GM18498 (cell line): ENCODE results near the gene CPB2.

ENCODE experiments used
- ATAC-seq: cut with Tn5 transposase; IDR thresholded peaks from one replicate; pipeline ENCODE4 v1.9.1; 2021; ENCODE audit warnings: mild to moderate bottlenecking, moderate library complexity; ENCODE audit not compliant: unreplicated experiment

CPB2 gene, protein sequence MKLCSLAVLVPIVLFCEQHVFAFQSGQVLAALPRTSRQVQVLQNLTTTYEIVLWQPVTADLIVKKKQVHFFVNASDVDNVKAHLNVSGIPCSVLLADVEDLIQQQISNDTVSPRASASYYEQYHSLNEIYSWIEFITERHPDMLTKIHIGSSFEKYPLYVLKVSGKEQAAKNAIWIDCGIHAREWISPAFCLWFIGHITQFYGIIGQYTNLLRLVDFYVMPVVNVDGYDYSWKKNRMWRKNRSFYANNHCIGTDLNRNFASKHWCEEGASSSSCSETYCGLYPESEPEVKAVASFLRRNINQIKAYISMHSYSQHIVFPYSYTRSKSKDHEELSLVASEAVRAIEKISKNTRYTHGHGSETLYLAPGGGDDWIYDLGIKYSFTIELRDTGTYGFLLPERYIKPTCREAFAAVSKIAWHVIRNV

GRCh38 chr13:46104868-46105267 is at the start of gene CPB2:
TSS of gene CPB2 (minus strand) at chr13:46105033. CDS start at chr13:46105009, 24 bp downstream.
- ATAC-seq = no peak

DNA sequence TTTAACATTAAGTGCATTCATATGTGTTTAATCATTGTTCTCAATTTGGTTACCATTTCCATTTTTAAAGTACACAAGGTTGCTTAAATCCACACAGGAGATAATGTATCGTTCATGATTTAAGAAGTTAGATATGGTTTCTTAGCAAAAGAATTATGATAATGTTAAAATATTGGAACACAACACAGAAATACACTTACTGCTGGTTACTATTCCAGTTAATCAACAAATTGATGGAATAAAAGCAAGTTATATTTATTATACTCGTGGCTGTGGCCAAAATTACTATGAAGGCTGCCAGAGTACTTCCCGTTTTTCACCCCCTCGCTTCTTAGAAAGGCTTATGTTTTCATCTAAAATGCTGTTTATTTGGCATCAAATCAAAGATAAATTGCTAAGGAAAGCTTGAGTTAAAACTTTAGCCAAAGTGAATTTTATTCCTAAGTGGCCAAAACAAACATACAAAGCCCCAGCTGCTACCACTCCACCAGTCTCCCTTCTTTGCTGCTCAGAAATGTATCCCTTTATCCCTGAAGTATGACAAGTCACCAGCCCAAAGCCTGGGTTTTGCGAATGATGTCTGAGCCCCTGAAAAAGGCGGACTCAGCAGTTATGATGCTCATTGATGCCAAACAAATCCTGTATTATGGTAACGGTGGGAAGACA is 49.4 kb upstream of the CPB2 start:
- no peak for ATAC-seq

DNA sequence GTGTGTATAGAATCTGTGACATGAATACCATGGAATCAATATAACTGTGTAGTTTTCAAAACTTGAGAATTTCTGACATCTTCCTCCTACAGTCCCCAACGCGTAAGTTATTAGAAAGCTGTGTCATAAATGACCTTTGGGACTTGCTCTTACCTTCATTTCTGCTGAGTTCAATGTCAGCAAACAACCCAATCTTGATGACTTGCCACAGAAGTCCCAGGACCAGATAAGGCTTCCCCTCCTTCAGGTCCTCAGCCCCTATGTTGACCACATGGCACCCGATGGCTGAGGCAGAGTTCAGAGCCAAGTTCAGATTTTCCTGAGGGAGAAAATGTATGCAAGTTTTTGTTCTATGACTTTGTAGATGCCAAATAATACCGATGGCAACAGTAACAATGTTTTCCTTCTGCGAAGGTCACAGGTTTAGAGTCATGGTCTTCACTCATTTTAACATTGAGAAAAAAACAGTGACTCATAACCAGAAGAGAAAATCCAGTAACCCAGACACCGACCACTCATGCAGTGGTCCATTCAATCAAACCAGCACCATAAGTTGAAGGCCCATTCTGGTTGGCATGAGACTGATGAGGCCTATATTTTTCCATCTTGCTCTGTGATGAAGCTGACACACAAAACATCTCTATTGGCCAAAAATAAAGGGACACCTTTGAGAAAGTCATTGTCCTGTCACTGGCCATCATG is 47.9 kb upstream of the CPB2 start:
- no peak for ATAC-seq

DNA sequence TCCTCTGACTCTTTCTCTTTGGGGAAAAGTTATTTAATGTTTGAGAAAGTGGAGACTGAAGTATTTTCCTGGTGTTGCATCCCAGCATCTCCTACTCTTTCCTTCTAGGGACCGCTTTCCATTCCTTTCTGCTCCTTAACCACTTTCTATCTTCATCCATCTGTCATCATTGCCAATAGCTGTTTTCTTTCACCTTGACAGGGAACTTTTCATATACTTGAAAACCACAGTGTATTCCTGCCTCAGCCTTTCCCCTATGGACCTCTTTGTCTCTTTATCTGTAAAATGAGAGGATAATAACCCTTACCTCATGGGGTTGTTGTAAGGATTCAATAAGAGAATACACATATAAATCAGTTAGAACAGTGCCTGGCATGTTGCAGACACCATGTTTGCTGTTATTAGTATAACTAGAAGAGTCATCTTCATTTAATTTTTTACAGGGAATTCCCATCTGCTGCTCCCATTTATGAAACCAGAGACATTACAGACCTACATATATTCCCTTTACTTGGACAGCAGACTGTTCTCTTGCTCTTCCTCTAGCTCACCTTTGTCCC is 45.4 kb upstream of the CPB2 start:
- ATAC-seq = no peak

- ATAC-seq = no peak
Observed at GRCh38 chr13:46149272-46150133, 44.7 kb upstream of the CPB2 start.

GRCh38 chr13:46146898-46147297 is 42.1 kb upstream of the CPB2 start:
- ATAC-seq = no peak

GRCh38 chr13:46145950-46146349 is 41.1 kb upstream of the CPB2 start:
- no peak for ATAC-seq

DNA sequence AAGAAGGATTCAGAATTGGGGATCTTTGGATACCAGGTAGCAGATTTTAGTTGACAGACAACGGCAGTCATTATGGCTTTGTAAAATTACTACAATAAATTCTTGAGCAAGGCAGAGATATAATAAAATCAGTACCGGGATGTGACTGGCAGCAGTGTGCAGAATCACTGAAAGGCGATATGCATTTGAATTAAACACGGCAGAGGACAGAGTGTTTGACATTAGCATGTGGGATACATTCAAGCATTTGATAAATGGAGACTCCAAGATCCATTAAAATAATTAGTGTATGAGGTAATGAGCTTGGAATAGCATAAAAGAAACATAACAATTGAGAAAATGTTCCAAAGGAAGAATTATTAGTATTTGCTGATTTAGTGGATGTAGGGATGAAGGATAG is 40.3 kb upstream of the CPB2 start:
- no peak for ATAC-seq

DNA sequence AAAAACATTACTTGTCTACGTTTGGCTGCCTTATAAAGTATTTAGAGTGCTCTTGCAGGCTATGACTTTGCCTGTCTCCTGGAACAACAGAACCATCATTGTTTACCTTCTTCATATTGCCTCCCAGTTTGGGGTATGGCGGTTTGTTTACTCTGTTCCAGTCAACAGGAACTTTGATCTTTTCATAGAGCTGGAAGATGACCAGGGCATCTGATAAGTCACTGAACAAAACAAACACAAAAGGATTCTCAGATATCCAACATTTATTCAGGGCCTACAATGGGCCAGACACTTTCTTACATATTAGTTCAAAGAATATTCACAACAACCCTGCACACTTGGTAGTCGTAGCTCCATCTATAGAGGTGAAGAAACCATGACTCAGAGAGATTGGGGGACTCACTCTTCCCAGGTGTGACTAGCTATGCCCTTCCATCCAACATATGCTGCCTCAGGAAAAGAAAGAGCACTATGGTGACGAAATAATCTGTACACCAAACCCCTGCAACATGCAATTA is 38.4 kb upstream of the CPB2 start:
- no peak for ATAC-seq

DNA sequence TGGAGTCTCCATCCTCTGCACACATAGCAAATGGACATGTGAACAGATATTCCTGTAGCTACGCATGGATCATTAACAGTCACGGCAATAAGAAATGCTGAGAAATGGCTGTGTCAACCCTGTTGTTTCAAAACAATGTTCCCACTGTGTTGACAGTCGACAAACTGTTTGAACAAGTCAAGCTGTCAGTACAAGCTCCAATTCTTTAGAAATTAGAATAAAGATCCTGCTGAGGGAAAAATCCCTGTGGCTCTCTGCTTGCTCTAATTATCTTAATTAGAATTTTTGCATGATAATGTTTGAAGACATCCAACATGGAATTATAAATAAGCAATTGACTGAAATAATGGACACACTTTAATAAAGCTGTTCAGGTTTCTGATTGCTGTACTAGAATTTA is 37.9 kb upstream of the CPB2 start:
- no peak for ATAC-seq

DNA sequence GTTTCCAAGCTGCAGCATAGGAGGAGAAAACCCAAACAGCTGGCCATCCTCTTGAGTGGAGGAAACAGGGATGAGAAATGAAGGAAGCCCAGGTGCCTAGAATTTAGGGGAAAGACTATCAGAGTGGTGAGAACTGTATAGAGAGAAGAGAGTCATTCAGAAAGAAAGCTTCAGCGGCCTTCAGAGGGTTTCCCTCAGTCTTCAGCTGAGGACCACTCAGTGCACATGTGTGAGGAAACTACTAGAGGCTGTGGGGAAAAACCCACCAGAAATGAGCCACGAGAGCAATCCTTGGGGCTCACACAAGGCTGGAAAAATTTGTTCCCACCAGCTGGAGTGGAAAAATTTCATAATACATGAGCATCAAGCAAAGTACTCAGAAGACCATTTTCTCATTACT is 35.2 kb upstream of the CPB2 start:
- no peak for ATAC-seq

DNA sequence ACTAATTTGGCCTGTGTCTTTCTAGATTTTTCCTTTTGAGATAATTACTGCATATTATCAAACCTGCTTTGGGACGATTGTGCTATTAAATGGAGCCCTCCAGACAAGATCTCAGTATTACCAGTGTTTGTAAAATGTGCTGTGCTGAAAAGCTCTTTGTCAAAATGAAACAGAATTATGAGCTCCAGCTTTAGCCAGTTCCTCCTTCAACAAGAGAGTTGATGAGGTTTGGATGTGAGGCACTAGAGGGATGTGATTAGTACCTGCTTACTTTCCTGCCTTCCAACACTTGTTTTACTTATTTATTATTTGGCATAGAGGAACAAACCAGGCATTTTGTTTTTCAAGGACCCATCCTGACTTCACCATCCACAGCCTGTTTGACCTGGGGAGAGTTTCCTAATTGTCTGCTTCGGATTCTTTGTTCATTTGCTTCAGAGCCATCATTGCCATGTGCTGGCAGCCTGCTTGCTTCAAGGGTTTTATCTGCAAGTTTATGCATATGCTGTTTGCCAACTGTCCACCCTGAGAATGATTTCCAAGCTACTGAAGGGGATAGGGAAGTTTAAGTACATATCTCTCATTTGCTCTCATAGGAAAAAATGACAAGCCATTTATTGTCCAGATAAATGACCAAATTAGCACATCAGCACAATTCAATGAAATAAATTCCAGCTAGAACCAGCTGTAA is 32.9 kb upstream of the CPB2 start:
- ATAC-seq = no peak

GRCh38 chr13:46136688-46137087 is 31.9 kb upstream of the CPB2 start:
- ATAC-seq = no peak

- no peak for ATAC-seq
Observed at GRCh38 chr13:46134961-46135522, 30.2 kb upstream of the CPB2 start.

GRCh38 chr13:46134494-46134893 is 29.7 kb upstream of the CPB2 start:
- ATAC-seq = no peak

DNA sequence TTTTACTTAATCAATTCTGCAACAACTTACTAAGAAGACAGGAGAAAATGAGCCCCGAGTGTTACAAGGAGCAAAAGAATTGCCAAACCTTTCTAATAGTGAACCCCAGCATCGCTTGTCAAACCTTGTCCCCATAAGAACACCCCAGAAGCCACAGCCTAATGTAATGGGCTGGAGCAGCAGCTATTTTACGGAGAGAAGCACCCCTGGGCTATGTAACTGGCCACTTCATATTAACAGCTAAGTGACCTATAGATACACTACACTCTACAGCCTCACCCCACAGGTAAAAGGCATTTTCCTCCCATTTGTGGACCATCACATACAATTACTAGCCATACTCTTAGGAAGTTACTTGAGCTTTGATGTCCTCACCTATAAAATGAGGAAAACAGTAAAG is 27.3 kb upstream of the CPB2 start:
- ATAC-seq = no peak

GRCh38 chr13:46131705-46132104 is 26.9 kb upstream of the CPB2 start:
- no peak for ATAC-seq

GRCh38 chr13:46129955-46130618 is 25.3 kb upstream of the CPB2 start:
- no peak for ATAC-seq

GRCh38 chr13:46129124-46129523 is 24.3 kb upstream of the CPB2 start:
- no peak for ATAC-seq
